DLD1 (cell line): ENCODE measurements around the gene ADIRF.
"Not testable (repeated sequence)": the region's sequence is repeated elsewhere in the genome, so short reads cannot be mapped to it uniquely, and the experiment has no call there.

Experiments used
- in situ Hi-C: cut with HindIII; loops from 2 replicates; pipeline ENCODE4 v1.10.0; 2017; ENCODE audit warnings: low sequenced_read_pairs

Gene ADIRF

DNA sequence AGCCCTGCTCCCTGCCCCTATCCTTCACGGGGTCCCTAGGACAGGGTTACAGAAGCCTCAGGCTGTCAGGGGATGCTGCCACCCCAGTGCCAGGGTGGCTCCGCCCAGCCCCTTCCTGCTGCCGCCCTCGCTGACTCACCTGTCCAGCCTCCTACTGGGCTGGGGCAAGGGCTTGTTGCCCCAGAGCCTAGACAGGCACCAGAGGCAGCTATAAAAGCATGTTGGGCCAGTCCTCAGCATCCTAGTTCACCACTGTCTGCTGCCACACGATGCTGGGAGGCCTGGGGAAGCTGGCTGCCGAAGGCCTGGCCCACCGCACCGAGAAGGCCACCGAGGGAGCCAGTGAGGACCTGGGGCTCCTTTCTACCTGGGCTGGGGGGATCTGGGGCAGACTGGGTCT lies 51.8 kb downstream of the ADIRF start, which contains the start of gene FAM25A:
FAM25A (plus strand) TSS at position 239 of the 400 bp plus-strand sequence; CDS start at position 270, 31 bp downstream.
- in situ Hi-C loops, result not testable (repeated sequence)
